ENCODE data around the gene LIN7C. TPM values are rescaled to one million over a fixed set of nuclear protein-coding genes. Genes with fewer than 3 reads are reported as not detected.
"Not testable (repeated sequence)": the region's sequence is repeated elsewhere in the genome, so short reads cannot be mapped to it uniquely, and the experiment has no call there.

Gene LIN7C
- total RNA-seq, 1 donor from 2014 or later, result 44.4 TPM

GRCh38 chr11:27468995-27469695 lies 37.4 kb downstream of the LIN7C start:
- DNase-seq, result no peak

- peak; percentile 92 for DNase-seq
Observed at GRCh38 chr11:27468209-27468994, 38.2 kb downstream of the LIN7C start.

GRCh38 chr11:27467181-27467913 lies 39.2 kb downstream of the LIN7C start:
- DNase-seq, result no peak

- DNase-seq, result no peak
Observed at GRCh38 chr11:27466363-27466762, 40.2 kb downstream of the LIN7C start.

- no peak for DNase-seq
Observed at GRCh38 chr11:27465629-27466028, 40.9 kb downstream of the LIN7C start.

- DNase-seq, result no peak
Observed at GRCh38 chr11:27464909-27465308, 41.7 kb downstream of the LIN7C start.

- DNase-seq, result no peak
Observed at GRCh38 chr11:27464289-27464696, 42.3 kb downstream of the LIN7C start.

- DNase-seq, result peak; percentile 54
Observed at GRCh38 chr11:27462543-27462942, 44.0 kb downstream of the LIN7C start.

GRCh38 chr11:27460158-27460978 lies 46.2 kb downstream of the LIN7C start:
- no peak for DNase-seq

GRCh38 chr11:27459191-27459590 lies 47.4 kb downstream of the LIN7C start:
- DNase-seq, result no peak

- no peak for DNase-seq
Observed at GRCh38 chr11:27458182-27458581, 48.4 kb downstream of the LIN7C start.

GRCh38 chr11:27456795-27457329 lies 49.7 kb downstream of the LIN7C start:
- DNase-seq, result no peak

- DNase-seq, result peak; percentile 65
Observed at GRCh38 chr11:27456140-27456794, 50.3 kb downstream of the LIN7C start.

GRCh38 chr11:27455667-27456066 lies 50.9 kb downstream of the LIN7C start:
- DNase-seq, result no peak

GRCh38 chr11:27453701-27454100 lies 52.9 kb downstream of the LIN7C start:
- no peak for DNase-seq

GRCh38 chr11:27452147-27452546 lies 54.4 kb downstream of the LIN7C start:
- no peak for DNase-seq

GRCh38 chr11:27451244-27451965 lies 55.2 kb downstream of the LIN7C start:
- DNase-seq, result no peak

GRCh38 chr11:27448184-27448540 lies 58.4 kb downstream of the LIN7C start:
- DNase-seq, result not testable (repeated sequence)

- DNase-seq, result no peak
Observed at GRCh38 chr11:27447288-27448183, 59.0 kb downstream of the LIN7C start.

- DNase-seq, result no peak
Observed at GRCh38 chr11:27445625-27446024, 60.9 kb downstream of the LIN7C start.
